Endothelial cell of umbilical vein (primary cell): ENCODE results near the gene MTG2. TPM values are rescaled to one million over a fixed set of nuclear protein-coding genes. Genes with fewer than 3 reads are reported as not detected.

Experiments
- BruUV-seq: library from RNA; stranded (reverse); fragments of 400-500 nt; replicated peaks from 2 replicates; lab custom pipeline; 2021; lab: Mats Ljungman, UMichigan
- CTCF ChIA-PET: fragments of 300-600, 350-600 bp; sonication (Branson Sonifier 250); formaldehyde crosslinking; loops from one replicate; lab custom pipeline; 2021; ENCODE audit warnings: antibody characterized with exemption, inconsistent platforms; lab: Charles Lee
- POLR2A ChIA-PET: fragments of 300-600, 350-600 bp; sonication (Branson Sonifier 250); formaldehyde crosslinking; loops from one replicate; lab custom pipeline; 2021; ENCODE audit warnings: antibody characterized with exemption, inconsistent platforms; lab: Charles Lee
- DNase-seq: peaks from one replicate; pipeline ENCODE4 v3.0.0-alpha.2; 2011; ENCODE audit warnings: low read depth, low spot score
- FAIRE-seq: peaks from 2 replicates; lab custom pipeline; 2011; peaks lifted over from hg19 to GRCh38; lab: Jason Lieb, UNC
- H2AFZ ChIP-seq: 2 replicates; pipeline ENCODE4 v1.6.0; 2012; ENCODE audit warnings: low read depth, low read length, control low read depth, inconsistent platforms
- H3K27ac ChIP-seq: 2 replicates; pipeline ENCODE4 v1.5.1; 2011; ENCODE audit warnings: low read depth, mild to moderate bottlenecking, control low read depth, low read length, moderate library complexity; ENCODE audit not compliant: insufficient read depth
- H3K27me3 ChIP-seq, 2 experiments: 2 replicates each; pipeline versions ENCODE4 v1.6.0 to v1.6.1; 2011; ENCODE audit warnings: low read length in 2 of 2, mixed read lengths in 1 of 2; ENCODE audit not compliant: control insufficient read depth in 2 of 2, insufficient read depth in 2 of 2
- H3K36me3 ChIP-seq, 2 experiments: 2 replicates in 1 of 2; 3 replicates in 1 of 2; pipeline ENCODE4 v1.5.1; 2011; ENCODE audit warnings: low read length in 2 of 2, mild to moderate bottlenecking in 1 of 2, moderate library complexity in 1 of 2; ENCODE audit not compliant: control insufficient read depth in 2 of 2, insufficient read depth in 2 of 2; ENCODE audit errors: extremely low read depth in 1 of 2
- H3K4me1 ChIP-seq: 3 replicates; pipeline ENCODE4 v1.5.1; 2011; ENCODE audit warnings: mild to moderate bottlenecking, low read length; ENCODE audit not compliant: control insufficient read depth, insufficient read depth; ENCODE audit errors: extremely low read depth
- H3K4me2 ChIP-seq: 2 replicates; pipeline ENCODE4 v1.6.1; 2011; ENCODE audit warnings: low read length, control low read depth, mixed read lengths; ENCODE audit not compliant: insufficient read depth
- H3K4me3 ChIP-seq, 3 experiments: fragments of 200-600 bp in 1 of 3; sonication (generic), shearing (Covaris generic) in 1 of 3; replicated peaks in 1 of 3; 2 replicates each; pipeline ENCODE4 v1.5.1; 2011 to 2016; ENCODE audit warnings: control low read depth in 3 of 3, low read length in 3 of 3, mild to moderate bottlenecking in 2 of 3, inconsistent platforms in 1 of 3, low read depth in 1 of 3, moderate library complexity in 1 of 3; ENCODE audit not compliant: insufficient read depth in 1 of 3
- H3K79me2 ChIP-seq: 2 replicates; pipeline ENCODE4 v1.6.0; 2012; ENCODE audit warnings: low read length, inconsistent platforms; ENCODE audit not compliant: control insufficient read depth, insufficient read depth
- H3K9ac ChIP-seq: replicated peaks from 2 replicates; pipeline ENCODE3; 2011; ENCODE audit warnings: low read length, control low read depth; ENCODE audit not compliant: insufficient read depth; ENCODE audit errors: extremely low read depth
- H3K9me1 ChIP-seq: replicated peaks from 3 replicates; pipeline ENCODE4 v1.6.0; 2011; ENCODE audit warnings: mild to moderate bottlenecking, low read length; ENCODE audit not compliant: control insufficient read depth, insufficient read depth; ENCODE audit errors: extremely low read depth
- H3K9me3 ChIP-seq: replicated peaks from 2 replicates; pipeline ENCODE4 v1.5.1; 2012; ENCODE audit warnings: low read length, inconsistent platforms; ENCODE audit not compliant: control insufficient read depth, insufficient read depth
- H4K20me1 ChIP-seq: replicated peaks from 2 replicates; pipeline ENCODE3; 2011; ENCODE audit warnings: mild to moderate bottlenecking, low read length; ENCODE audit not compliant: control insufficient read depth, insufficient read depth; ENCODE audit errors: extremely low read depth
- CTCF ChIP-seq, 2 donors: IDR thresholded peaks; 1 replicate in 1 of 2; 2 replicates in 1 of 2; pipeline ENCODE4 v1.5.1; 2011; ENCODE audit warnings: low read length in 2 of 2, mild to moderate bottlenecking in 2 of 2, moderate library complexity in 2 of 2, control low read depth in 1 of 2, inconsistent platforms in 1 of 2, low read depth in 1 of 2; ENCODE audit not compliant: insufficient read depth in 1 of 2; ENCODE audit errors: extremely low read depth in 1 of 2
- EZH2 ChIP-seq: IDR thresholded peaks from 2 replicates; pipeline ENCODE4 v1.6.1; 2012; ENCODE audit warnings: borderline replicate concordance, low read depth, mild to moderate bottlenecking, moderate library complexity, low read length, inconsistent platforms; ENCODE audit not compliant: severe bottlenecking
- FOS ChIP-seq: IDR thresholded peaks from 2 replicates; pipeline ENCODE4 v1.6.1; 2011; ENCODE audit warnings: mild to moderate bottlenecking, low read length, moderate library complexity, borderline replicate concordance; ENCODE audit not compliant: insufficient read depth
- GATA2 ChIP-seq: IDR thresholded peaks from 2 replicates; pipeline ENCODE4 v1.7.0; 2011; ENCODE audit warnings: low read depth, mild to moderate bottlenecking, moderate library complexity, mixed read lengths, low read length; ENCODE audit not compliant: insufficient read length, insufficient read depth
- JUN ChIP-seq: IDR thresholded peaks from 2 replicates; pipeline ENCODE4 v1.6.1; 2011; ENCODE audit warnings: borderline replicate concordance, low read depth; ENCODE audit not compliant: insufficient read length, insufficient read depth
- MAX ChIP-seq: IDR thresholded peaks from 2 replicates; pipeline ENCODE4 v1.6.1; 2011; ENCODE audit not compliant: insufficient read depth, insufficient read length
- MYC ChIP-seq: IDR thresholded peaks from one replicate; pipeline ENCODE4 v1.6.1; 2011; ENCODE audit warnings: mild to moderate bottlenecking, low read depth, low read length
- POLR2A ChIP-seq: IDR thresholded peaks from 2 replicates; pipeline ENCODE4 v1.6.1; 2012; ENCODE audit warnings: low read depth, mild to moderate bottlenecking, control low read depth, low read length
- POLR2AphosphoS5 ChIP-seq: IDR thresholded peaks from 2 replicates; pipeline ENCODE4 v1.6.1; 2012; ENCODE audit warnings: low read depth, mild to moderate bottlenecking, control low read depth, low read length, moderate library complexity; ENCODE audit not compliant: insufficient read depth
- dilution Hi-C: fragments of 300-500 bp; cut with MboI; formaldehyde crosslinking; loops from one replicate; pipeline ENCODE4 v1.15.0; 2019; ENCODE audit warnings: low sequenced_read_pairs; ENCODE audit not compliant: extremely low pct_ligation_motif_present
- intact Hi-C: fragments of 100-400 bp; cut with micrococcal nuclease; formaldehyde crosslinking; loops from one replicate; pipeline ENCODE4 v1.10.0; 2022
- polyA plus RNA-seq, 4 experiments: library from polyadenylated mRNA; depleted of rRNA in 3 of 4; stranded (reverse) in 3 of 4; unstranded in 1 of 4; fragments of >200 nt; gene quantifications; 2 replicates each; pipeline versions ENCODE4 v1.2.1 to v1.2.3, GENCODE V29; 2011 to 2012; ENCODE audit warnings: missing spikeins in 1 of 4
- total RNA-seq: library from RNA; stranded (reverse); gene quantifications from 2 replicates; pipeline ENCODE4 v1.2.3, GENCODE V29; 2021

The MTG2 gene
- total and polyA plus RNA-seq, 2 donors (not counting 3 experiments of a cell fraction or from before 2014, with no cell fraction given) = 19.9 to 31.6 TPM

GRCh38 chr20:62175711-62176110, 7.1 kb upstream of the MTG2 start:
- Histone ChIP-seq H3K36me3 (peaks cover 2 to 15% of the 10 kb centered on the region in 2 experiments), H3K9me3 (no peaks in the 10 kb centered on the region), H3K4me2 (no peak overlapping the region), H3K79me2 (no peaks in the 10 kb centered on the region), H4K20me1 (no peaks in the 10 kb centered on the region), H3K27me3 (no peaks in the 10 kb centered on the region), H3K27ac (no peak overlapping the region), H3K4me1 (no peaks in the 10 kb centered on the region), H2AFZ (no peak overlapping the region), H3K4me3 (no peak overlapping the region), H3K9ac (no peak overlapping the region), H3K9me1 (no peaks in the 10 kb centered on the region)
- intact Hi-C loops (no loop called here), dilution Hi-C loops (no loop called here)
- no TSS peak for BruUV-seq
- TF ChIP-seq EZH2 = no peak
- no peak for TF ChIP-seq POLR2A
- TF ChIP-seq GATA2 = no peak
- no peak for TF ChIP-seq FOS
- TF ChIP-seq CTCF (IDR thresholded peaks at IDR 0.05; ENCODE audit: extremely low read depth in 1 of 2, insufficient read depth in 1 of 2, low read depth in 1 of 2, low read length in 2 of 2) = no peak
- TF ChIP-seq POLR2AphosphoS5 = no peak
- TF ChIP-seq MAX = no peak
- no peak for TF ChIP-seq MYC
- TF ChIP-seq JUN = no peak
- POLR2A ChIA-PET = no interaction called here
- DNase-seq = no peak
- FAIRE-seq = no peak
- CTCF ChIA-PET = no interaction called here
